ENCODE data around the gene CCDC182.

The CCDC182 gene

GRCh38 chr17:57703273-57703672 is 41.8 kb downstream of the CCDC182 start:
- no peak overlapping the region for H3K4me3 ChIP-seq (ENCODE audit: insufficient read depth, low read depth, low read length)
- no peak overlapping the region for H3K27ac ChIP-seq (ENCODE audit: insufficient read depth, low read depth, low read length, poor library complexity, severe bottlenecking)
- no peaks in the 10 kb centered on the region for H3K9me3 ChIP-seq (ENCODE audit: control insufficient read depth, low read length)
- no peaks in the 10 kb centered on the region for H3K27me3 ChIP-seq (ENCODE audit: control insufficient read depth, insufficient read depth, low read length, poor library complexity, severe bottlenecking)
- WGBS, 2 experiments = 94 to 100% methylated on average over 1 of the region's 1 CpG
- peaks cover 23% of the 10 kb centered on the region for H3K4me1 ChIP-seq (ENCODE audit: control insufficient read depth, insufficient read depth, low read length)
- H3K36me3 ChIP-seq (ENCODE audit: control insufficient read depth, insufficient read depth, low read length) = no peaks in the 10 kb centered on the region

- no peaks in the 10 kb centered on the region for H3K27me3 ChIP-seq (ENCODE audit: control insufficient read depth, insufficient read depth, low read length, poor library complexity, severe bottlenecking)
- H3K36me3 ChIP-seq (ENCODE audit: control insufficient read depth, insufficient read depth, low read length) = no peaks in the 10 kb centered on the region
- peaks cover 6% of the 10 kb centered on the region for H3K4me1 ChIP-seq (ENCODE audit: control insufficient read depth, insufficient read depth, low read length)
- 87 to 94% methylated on average over 5 of the region's 5 CpGs for WGBS, 2 experiments
- no peaks in the 10 kb centered on the region for H3K9me3 ChIP-seq (ENCODE audit: control insufficient read depth, low read length)
- H3K4me3 ChIP-seq (ENCODE audit: insufficient read depth, low read depth, low read length) = no peak overlapping the region
- H3K27ac ChIP-seq (ENCODE audit: insufficient read depth, low read depth, low read length, poor library complexity, severe bottlenecking) = no peak overlapping the region
These were observed 44.0 kb downstream of the CCDC182 start for GRCh38 chr17:57701124-57701523.

- H3K4me3 ChIP-seq (ENCODE audit: insufficient read depth, low read depth, low read length) = no peak overlapping the region
- H3K4me1 ChIP-seq (ENCODE audit: control insufficient read depth, insufficient read depth, low read length) = no peaks in the 10 kb centered on the region
- H3K27me3 ChIP-seq (ENCODE audit: control insufficient read depth, insufficient read depth, low read length, poor library complexity, severe bottlenecking) = no peaks in the 10 kb centered on the region
- no peak overlapping the region for H3K27ac ChIP-seq (ENCODE audit: insufficient read depth, low read depth, low read length, poor library complexity, severe bottlenecking)
- H3K9me3 ChIP-seq (ENCODE audit: control insufficient read depth, low read length) = no peaks in the 10 kb centered on the region
- no peaks in the 10 kb centered on the region for H3K36me3 ChIP-seq (ENCODE audit: control insufficient read depth, insufficient read depth, low read length)
- 93 to 94% methylated on average over 9 of the region's 9 CpGs for WGBS, 2 experiments
These were observed 45.3 kb downstream of the CCDC182 start for GRCh38 chr17:57699751-57700219.

- no peak overlapping the region for H3K4me3 ChIP-seq (ENCODE audit: insufficient read depth, low read depth, low read length)
- no peaks in the 10 kb centered on the region for H3K9me3 ChIP-seq (ENCODE audit: control insufficient read depth, low read length)
- H3K36me3 ChIP-seq (ENCODE audit: control insufficient read depth, insufficient read depth, low read length) = no peaks in the 10 kb centered on the region
- H3K27me3 ChIP-seq (ENCODE audit: control insufficient read depth, insufficient read depth, low read length, poor library complexity, severe bottlenecking) = no peaks in the 10 kb centered on the region
- H3K4me1 ChIP-seq (ENCODE audit: control insufficient read depth, insufficient read depth, low read length) = no peaks in the 10 kb centered on the region
- H3K27ac ChIP-seq (ENCODE audit: insufficient read depth, low read depth, low read length, poor library complexity, severe bottlenecking) = no peak overlapping the region
- WGBS, 2 experiments = 54 to 56% methylated on average over 12 of the region's 12 CpGs
These were observed 47.0 kb downstream of the CCDC182 start for GRCh38 chr17:57697891-57698711.

GRCh38 chr17:57697197-57697596 is 47.9 kb downstream of the CCDC182 start:
- 91 to 95% methylated on average over 7 of the region's 7 CpGs for WGBS, 2 experiments

GRCh38 chr17:57696050-57696449 is 49.0 kb downstream of the CCDC182 start:
- WGBS, 2 experiments = 98 to 100% methylated on average over 3 of the region's 3 CpGs
- H3K4me3 ChIP-seq (ENCODE audit: insufficient read depth, low read depth, low read length) = no peak overlapping the region
- H3K27me3 ChIP-seq (ENCODE audit: control insufficient read depth, insufficient read depth, low read length, poor library complexity, severe bottlenecking) = no peaks in the 10 kb centered on the region
- no peaks in the 10 kb centered on the region for H3K4me1 ChIP-seq (ENCODE audit: control insufficient read depth, insufficient read depth, low read length)
- no peak overlapping the region for H3K27ac ChIP-seq (ENCODE audit: insufficient read depth, low read depth, low read length, poor library complexity, severe bottlenecking)
- no peaks in the 10 kb centered on the region for H3K9me3 ChIP-seq (ENCODE audit: control insufficient read depth, low read length)
- no peaks in the 10 kb centered on the region for H3K36me3 ChIP-seq (ENCODE audit: control insufficient read depth, insufficient read depth, low read length)

More at GRCh38 chr17:57697197-57697596, 47.9 kb downstream of the CCDC182 start:
- no peak overlapping the region for H3K4me3 ChIP-seq (ENCODE audit: insufficient read depth, low read depth, low read length)
- no peaks in the 10 kb centered on the region for H3K36me3 ChIP-seq (ENCODE audit: control insufficient read depth, insufficient read depth, low read length)
- no peaks in the 10 kb centered on the region for H3K27me3 ChIP-seq (ENCODE audit: control insufficient read depth, insufficient read depth, low read length, poor library complexity, severe bottlenecking)
- H3K9me3 ChIP-seq (ENCODE audit: control insufficient read depth, low read length) = no peaks in the 10 kb centered on the region
- no peak overlapping the region for H3K27ac ChIP-seq (ENCODE audit: insufficient read depth, low read depth, low read length, poor library complexity, severe bottlenecking)
- no peaks in the 10 kb centered on the region for H3K4me1 ChIP-seq (ENCODE audit: control insufficient read depth, insufficient read depth, low read length)

All from ectodermal cell (in vitro differentiated cells).